ENCODE results near the gene ATP6V1A. TPM values are rescaled to one million over a fixed set of nuclear protein-coding genes. Genes with fewer than 3 reads are reported as not detected.

ATP6V1A gene
- total RNA-seq: 27.1 and 70.7 TPM in 2 replicates

GRCh38 chr3:113746548-113747282 lies at the start of gene ATP6V1A:
ATP6V1A (plus strand) TSS chr3:113747035; CDS start chr3:113778754, 31,719 bp downstream.

DNA sequence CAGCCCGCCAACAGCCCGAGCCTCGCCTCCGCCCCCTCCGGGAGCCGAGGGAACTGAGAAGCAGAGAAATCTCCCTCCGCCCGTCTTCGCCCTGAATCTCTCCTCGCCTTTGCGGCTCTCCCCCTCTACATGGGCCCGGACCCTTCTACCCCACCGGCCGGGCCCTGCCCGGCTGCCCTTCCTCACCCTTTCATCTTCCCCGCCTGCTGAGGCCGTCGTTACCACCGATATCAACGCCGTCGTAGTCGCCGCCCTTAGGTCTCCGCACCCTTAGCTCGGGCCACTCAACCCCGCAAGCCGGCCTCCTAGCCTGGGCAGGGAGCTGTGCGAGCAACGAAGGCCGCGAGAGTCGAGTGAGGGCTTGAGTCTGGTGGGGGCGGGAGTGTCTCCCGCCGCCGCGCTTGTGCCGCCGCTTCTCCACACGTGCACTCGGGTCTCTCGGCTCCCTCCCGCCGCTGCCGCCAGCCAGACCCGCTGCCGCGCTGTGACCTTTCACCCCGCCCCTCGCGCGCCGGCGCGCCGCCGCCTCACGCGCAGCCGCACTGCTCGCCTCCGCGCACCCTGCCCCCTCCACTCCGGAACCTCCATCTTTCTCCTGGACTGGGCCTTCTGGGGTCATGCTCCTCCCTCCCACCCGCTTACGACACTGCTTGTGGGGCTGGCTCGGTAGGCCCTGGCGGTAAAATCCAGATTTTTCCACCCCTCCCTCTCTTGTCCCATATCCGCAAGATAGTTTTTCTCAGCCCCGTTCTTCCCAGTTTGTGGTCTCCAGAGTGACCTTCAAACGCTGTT lies 883 bp upstream of the ATP6V1A start, which contains the start of gene NAA50:
Gene NAA50, minus strand, starts transcription at position 494 of the 792 bp plus-strand sequence. Its CDS starts 300 bp downstream, at position 194.

DNA sequence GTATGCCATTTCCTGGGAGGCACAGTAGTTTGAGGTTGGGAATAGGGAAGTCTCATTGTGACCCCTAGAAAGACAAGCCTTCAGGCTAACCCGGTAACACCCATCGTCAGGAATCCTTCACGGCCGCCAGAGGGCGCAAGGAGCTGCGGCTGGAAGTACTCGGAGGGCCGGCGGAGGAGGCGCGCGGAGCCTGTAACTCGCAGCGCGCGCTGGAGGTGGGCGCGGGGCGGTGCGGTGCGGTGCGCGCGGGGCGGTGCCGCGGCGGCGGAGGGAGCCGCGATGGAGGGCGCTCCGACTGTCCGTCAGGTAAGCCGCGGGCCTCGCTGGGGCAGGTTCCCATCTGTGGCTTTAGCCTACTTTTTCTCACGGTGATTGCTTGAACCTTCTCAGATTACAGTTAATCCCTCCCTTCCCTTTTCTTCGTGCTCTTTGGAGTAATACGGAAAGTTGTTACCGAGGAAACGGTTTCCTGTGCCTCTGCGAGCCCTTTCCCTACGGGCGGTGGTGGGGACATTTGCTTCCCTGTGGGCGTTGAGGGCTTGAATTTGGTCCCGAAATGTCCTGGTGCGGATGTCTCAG lies 91.9 kb downstream of the ATP6V1A start, which contains the start of gene GRAMD1C:
Gene GRAMD1C, plus strand, starts transcription at position 158 of the 579 bp plus-strand sequence. Its CDS starts 122 bp downstream, at position 280.

Other genes starting within 250 kb of the ATP6V1A start
- 11.3 and 15.7 TPM in 2 replicates for gene SPICE1, start 231.9 kb upstream of the ATP6V1A start, total RNA-seq
- not detected in 2 replicates for gene SIDT1, start 214.5 kb upstream of the ATP6V1A start, total RNA-seq
- 6.3 and 12.7 TPM in 2 replicates for gene USF3, start 50.4 kb upstream of the ATP6V1A start, total RNA-seq
- 36.5 and 110 TPM in 2 replicates for gene NAA50, start 786 bp upstream of the ATP6V1A start, total RNA-seq
- gene GRAMD1C, start 91.8 kb downstream of the ATP6V1A start, total RNA-seq: 0.54 and 1.6 TPM in 2 replicates
- 1.6 and 3.5 TPM in 2 replicates for gene ZDHHC23, start 201.0 kb downstream of the ATP6V1A start, total RNA-seq